WERI-Rb-1 (cell line): ENCODE data around the gene RTCB.

ENCODE experiments used
- DNase-seq: peaks from one replicate; pipeline ENCODE4 v3.0.0-alpha.2; 2020
- H3K27ac ChIP-seq: fragments of 250-450 bp; sonication (Bioruptor Pico); 2 replicates; pipeline ENCODE4 v1.5.1; 2020; ENCODE audit warnings: mild to moderate bottlenecking, moderate library complexity
- H3K27me3 ChIP-seq: fragments of 250-450 bp; sonication (Bioruptor Pico); 2 replicates; pipeline ENCODE4 v1.5.1; 2021; ENCODE audit warnings: mild to moderate bottlenecking, low read depth, moderate library complexity; ENCODE audit not compliant: insufficient read depth, severe bottlenecking
- H3K36me3 ChIP-seq: fragments of 250-450 bp; sonication (Bioruptor Pico); 2 replicates; pipeline ENCODE4 v1.5.1; 2020; ENCODE audit warnings: mild to moderate bottlenecking, moderate library complexity
- H3K4me3 ChIP-seq: 2 replicates; pipeline ENCODE4 v1.5.1; 2011; ENCODE audit warnings: low read depth, mild to moderate bottlenecking, control low read depth, low read length
- H3K9me3 ChIP-seq: fragments of 250-450 bp; sonication (Bioruptor Pico); 2 replicates; pipeline ENCODE4 v1.5.1; 2021; ENCODE audit warnings: mild to moderate bottlenecking, moderate library complexity; ENCODE audit not compliant: severe bottlenecking
- TF ChIP-seq, protein P1 (sequence below): IDR thresholded peaks from 2 replicates; pipeline ENCODE4 v1.5.1; 2011; ENCODE audit warnings: low read depth, mild to moderate bottlenecking, control low read depth, inconsistent platforms, low read length

RTCB gene

DNA sequence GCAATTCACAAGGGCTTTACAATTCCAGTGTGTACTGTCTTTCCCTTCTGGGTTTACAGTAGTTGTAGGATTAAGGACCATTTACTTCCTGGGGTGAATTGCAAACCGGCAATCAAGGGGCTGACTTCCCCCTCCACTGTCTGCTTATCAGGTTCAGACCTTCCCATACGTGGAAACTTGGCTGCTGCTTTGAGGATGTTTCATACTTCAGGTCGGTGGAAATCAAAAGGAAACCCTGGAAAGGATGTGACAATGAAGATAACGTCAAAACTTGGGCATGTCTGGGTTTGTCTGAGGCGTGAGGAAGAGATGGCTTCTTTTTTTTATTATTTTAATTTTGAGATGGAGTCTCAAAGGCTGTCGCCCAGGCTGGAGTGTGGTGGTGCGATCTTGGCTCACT is 2.1 kb upstream of the RTCB start:
- Histone ChIP-seq H3K27ac (no peak overlapping the region), H3K36me3 (peaks cover 6% of the 10 kb centered on the region), H3K9me3 (no peaks in the 10 kb centered on the region), H3K4me3 (no peak overlapping the region), H3K27me3 (peaks cover 12% of the 10 kb centered on the region)
- TF ChIP-seq, protein P1, sequence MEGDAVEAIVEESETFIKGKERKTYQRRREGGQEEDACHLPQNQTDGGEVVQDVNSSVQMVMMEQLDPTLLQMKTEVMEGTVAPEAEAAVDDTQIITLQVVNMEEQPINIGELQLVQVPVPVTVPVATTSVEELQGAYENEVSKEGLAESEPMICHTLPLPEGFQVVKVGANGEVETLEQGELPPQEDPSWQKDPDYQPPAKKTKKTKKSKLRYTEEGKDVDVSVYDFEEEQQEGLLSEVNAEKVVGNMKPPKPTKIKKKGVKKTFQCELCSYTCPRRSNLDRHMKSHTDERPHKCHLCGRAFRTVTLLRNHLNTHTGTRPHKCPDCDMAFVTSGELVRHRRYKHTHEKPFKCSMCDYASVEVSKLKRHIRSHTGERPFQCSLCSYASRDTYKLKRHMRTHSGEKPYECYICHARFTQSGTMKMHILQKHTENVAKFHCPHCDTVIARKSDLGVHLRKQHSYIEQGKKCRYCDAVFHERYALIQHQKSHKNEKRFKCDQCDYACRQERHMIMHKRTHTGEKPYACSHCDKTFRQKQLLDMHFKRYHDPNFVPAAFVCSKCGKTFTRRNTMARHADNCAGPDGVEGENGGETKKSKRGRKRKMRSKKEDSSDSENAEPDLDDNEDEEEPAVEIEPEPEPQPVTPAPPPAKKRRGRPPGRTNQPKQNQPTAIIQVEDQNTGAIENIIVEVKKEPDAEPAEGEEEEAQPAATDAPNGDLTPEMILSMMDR, result no peak
- no peak for DNase-seq

GRCh38 chr22:32413719-32414118 is 1.7 kb upstream of the RTCB start:
- H3K27me3 ChIP-seq, result peaks cover 12% of the 10 kb centered on the region
- TF ChIP-seq, protein P1, result peak; percentile 48; the same call in 1 of the 2 replicates
- peaks cover 7% of the 10 kb centered on the region for H3K36me3 ChIP-seq
- H3K27ac ChIP-seq, result no peak overlapping the region
- H3K4me3 ChIP-seq, result no peak overlapping the region
- no peaks in the 10 kb centered on the region for H3K9me3 ChIP-seq
- DNase-seq, result no peak

- H3K27me3 ChIP-seq, result no peaks in the 10 kb centered on the region
- peak overlapping the region; percentile 49 for H3K27ac ChIP-seq
- TF ChIP-seq, protein P1, result no peak
- DNase-seq, result no peak
- H3K36me3 ChIP-seq, result peaks cover 26% of the 10 kb centered on the region
- H3K4me3 ChIP-seq, result peak overlapping the region; percentile 82
- H3K9me3 ChIP-seq, result no peaks in the 10 kb centered on the region
Measured at GRCh38 chr22:32411402-32411801, 645 bp downstream of the RTCB start.

GRCh38 chr22:32410459-32410858 is 1.6 kb downstream of the RTCB start:
- Histone ChIP-seq H3K4me3 (no peak overlapping the region), H3K9me3 (no peaks in the 10 kb centered on the region), H3K27me3 (no peaks in the 10 kb centered on the region), H3K27ac (no peak overlapping the region), H3K36me3 (peaks cover 36% of the 10 kb centered on the region)
- TF ChIP-seq, protein P1, result no peak
- no peak for DNase-seq

DNA sequence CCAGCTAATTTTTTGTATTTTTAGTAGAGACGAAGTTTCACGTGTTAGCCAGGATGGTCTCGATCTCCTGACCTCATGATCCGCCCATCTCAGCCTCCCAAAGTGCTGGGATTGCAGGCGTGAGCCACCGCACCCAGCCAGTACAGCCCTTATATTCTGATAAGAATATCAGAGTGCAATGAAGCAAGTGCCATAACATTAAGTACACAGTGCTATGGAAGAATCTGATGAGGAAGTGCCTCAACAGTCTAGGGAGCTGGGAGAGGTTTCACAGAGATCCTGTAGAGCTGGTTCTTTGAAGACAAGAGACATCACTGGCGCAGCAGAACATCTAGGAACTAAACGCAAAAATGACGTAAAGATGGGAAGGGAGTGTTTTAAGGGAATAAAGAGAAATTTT is 2.1 kb downstream of the RTCB start:
- no peak for DNase-seq
- peaks cover 41% of the 10 kb centered on the region for H3K36me3 ChIP-seq
- no peaks in the 10 kb centered on the region for H3K27me3 ChIP-seq
- H3K27ac ChIP-seq, result no peak overlapping the region
- H3K9me3 ChIP-seq, result no peaks in the 10 kb centered on the region
- no peak overlapping the region for H3K4me3 ChIP-seq
- TF ChIP-seq, protein P1, result no peak

- no peak for DNase-seq
- Histone ChIP-seq H3K27ac (no peak overlapping the region), H3K36me3 (peaks cover 47% of the 10 kb centered on the region), H3K27me3 (no peaks in the 10 kb centered on the region), H3K4me3 (no peak overlapping the region), H3K9me3 (no peaks in the 10 kb centered on the region)
- TF ChIP-seq, protein P1, result no peak
Measured at GRCh38 chr22:32407936-32408335, 4.1 kb downstream of the RTCB start.
